Breast epithelium (tissue), 3 donors: ENCODE results near the gene KRR1.

Experiments
- CTCF ChIP-seq, 3 donors: fragments of 450-650 bp; IDR thresholded peaks; one replicate each; pipeline ENCODE4 v1.5.1; 2016 to 2017; ENCODE audit warnings: antibody characterized with exemption in 3 of 3, mild to moderate bottlenecking in 3 of 3, moderate library complexity in 3 of 3
- POLR2AphosphoS5 ChIP-seq, 3 donors: sonication (generic); formaldehyde crosslinking; IDR thresholded peaks; one replicate each; pipeline ENCODE4 v1.6.1; 2017; ENCODE audit warnings: antibody characterized with exemption in 3 of 3

GRCh38 chr12:75455839-75456238, 55.6 kb downstream of the KRR1 start:
- TF ChIP-seq POLR2AphosphoS5 (IDR thresholded peaks at IDR 0.05), result no peak
- no peak for TF ChIP-seq CTCF (IDR thresholded peaks at IDR 0.05)
